KBM-7 (cell line): Measurements from ENCODE around the gene LIF.

ENCODE experiments used
- DNase-seq: peaks from one replicate; pipeline ENCODE4 v3.0.0-alpha.2; 2015
- in situ Hi-C: fragments of 300-500 bp; cut with MboI; formaldehyde crosslinking; loops from 2 replicates; pipeline ENCODE4 v1.14.3; 2020; ENCODE audit warnings: low sequenced_read_pairs, low pct_unique_long_range_greater_than_20kb, mixed read lengths

LIF gene

DNA sequence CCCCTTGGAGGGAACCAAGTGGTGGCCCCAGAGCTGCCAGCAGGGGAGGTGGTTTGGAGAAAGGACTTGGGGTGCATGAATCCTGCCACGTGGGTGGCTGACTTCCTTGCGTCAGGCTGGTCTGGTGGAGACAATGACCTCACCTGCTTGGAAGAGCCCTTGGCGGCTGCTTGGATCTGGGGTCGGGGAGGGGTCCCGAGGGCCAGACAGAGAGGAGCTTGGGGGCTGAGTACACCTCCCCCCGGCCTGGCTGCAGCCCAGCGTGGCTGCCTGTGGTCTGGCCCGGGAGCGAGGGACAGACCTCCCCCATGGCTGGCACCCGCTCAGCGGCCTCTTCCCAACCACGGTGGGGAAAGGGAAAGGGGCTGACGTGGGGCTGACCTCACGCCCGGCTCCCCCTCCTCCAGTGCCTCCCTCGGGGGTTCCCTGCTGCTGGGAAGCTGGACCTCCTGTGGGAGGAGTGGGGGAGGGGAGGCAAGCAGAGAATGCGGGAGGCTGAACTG lies 13.8 kb downstream of the LIF start:
- in situ Hi-C loops = no loop called here

DNA sequence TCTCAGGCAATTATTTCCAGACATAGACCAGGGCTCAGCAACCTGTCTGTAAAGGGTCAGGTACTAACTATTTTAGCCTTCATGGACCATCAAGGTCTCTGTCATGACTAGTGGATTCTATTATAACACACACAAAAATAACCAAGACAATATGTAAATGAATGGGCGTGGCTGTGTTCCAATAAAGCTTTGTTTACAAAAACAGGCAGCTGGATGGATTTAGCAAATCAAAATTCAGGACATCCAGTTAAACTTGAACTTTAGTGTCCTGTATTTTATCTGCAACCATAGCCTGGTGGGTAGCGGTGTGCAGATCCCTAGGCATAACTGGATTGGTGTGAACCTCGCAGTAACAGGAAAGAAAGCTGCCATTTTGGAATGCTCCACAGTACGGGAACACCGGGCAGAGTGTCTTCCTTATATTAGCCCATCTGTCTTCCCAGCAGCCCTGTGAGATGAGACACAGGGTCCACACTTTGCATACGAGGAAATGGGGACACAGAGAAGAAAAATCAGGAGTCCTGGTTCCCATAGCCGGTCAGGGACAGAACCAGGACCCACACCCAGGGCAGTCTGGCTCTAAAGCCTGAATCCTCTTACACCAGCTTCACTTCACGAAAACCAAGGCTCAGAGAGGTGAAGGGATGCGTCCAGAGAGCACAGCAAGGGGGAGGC lies 15.6 kb downstream of the LIF start:
- in situ Hi-C loops = no loop called here

More for the DNA sequence above, 13.8 kb downstream of the LIF start:
- DNase-seq = no peak

DNA sequence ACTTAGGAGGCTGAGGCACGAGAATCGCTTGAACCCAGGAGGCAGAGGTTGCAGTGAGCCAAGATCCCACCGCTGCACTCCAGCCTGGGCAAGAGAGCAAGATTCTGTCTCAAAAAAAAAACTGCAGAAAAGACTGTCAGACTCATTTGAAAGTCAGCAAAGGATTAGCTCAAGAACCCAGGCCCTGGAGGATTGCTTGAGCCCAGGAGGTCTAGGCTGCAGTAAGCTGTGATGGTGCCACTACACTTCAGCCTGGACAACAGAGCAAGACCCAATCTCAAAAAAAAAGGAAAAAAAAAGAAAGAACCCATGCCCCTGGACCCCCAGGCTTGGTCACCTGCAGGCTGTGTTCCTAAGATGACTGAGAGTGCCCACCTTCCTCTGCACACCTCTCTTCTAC lies 16.2 kb downstream of the LIF start:
- no peak for DNase-seq
- in situ Hi-C loops = no loop called here

More for the DNA sequence above, 15.6 kb downstream of the LIF start:
- no peak for DNase-seq

DNA sequence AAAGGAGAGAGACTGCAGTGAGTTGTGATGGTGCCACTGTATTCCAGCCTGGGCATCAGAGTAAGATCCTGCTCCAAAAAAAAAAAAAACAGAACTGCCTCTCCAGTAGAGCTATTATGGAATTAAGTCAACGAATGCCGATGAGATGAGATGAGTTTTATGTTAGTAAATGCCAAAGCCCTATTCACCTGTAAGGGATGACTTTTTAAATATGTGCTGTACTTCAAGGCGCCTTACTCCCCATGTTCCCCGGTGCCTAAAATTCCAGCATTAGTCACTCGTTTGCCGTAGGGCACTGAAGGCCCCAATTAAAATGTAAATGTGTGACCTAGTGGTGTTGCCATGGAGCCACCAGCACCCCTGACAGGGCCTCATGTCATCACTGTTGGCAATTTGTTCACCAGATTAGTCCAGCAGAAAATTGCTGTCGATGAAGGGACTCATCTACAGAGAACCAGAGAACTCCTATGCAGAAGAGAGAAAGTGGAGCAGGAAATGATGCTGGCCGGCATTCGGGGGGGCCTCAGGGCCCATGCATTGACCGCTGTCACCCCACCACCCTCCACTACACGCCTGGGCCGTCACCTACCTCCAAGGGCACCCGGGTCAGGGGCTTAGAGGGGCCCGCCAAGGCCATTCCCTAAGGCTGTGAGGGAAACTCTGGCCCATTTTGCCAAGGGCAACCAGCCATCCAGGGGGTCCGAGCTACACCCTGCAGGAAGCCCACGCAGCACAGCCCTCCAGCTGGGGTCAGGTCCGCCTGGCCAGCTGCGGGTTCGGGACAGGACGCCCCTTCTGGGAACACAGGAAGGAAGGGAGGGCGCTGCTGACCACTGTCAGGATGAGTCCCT lies 17.8 kb downstream of the LIF start:
- in situ Hi-C loops = no loop called here
- no peak for DNase-seq

- in situ Hi-C loops = no loop called here
- DNase-seq = no peak
These were observed 18.9 kb downstream of the LIF start for GRCh38 chr22:30227438-30228228.

DNA sequence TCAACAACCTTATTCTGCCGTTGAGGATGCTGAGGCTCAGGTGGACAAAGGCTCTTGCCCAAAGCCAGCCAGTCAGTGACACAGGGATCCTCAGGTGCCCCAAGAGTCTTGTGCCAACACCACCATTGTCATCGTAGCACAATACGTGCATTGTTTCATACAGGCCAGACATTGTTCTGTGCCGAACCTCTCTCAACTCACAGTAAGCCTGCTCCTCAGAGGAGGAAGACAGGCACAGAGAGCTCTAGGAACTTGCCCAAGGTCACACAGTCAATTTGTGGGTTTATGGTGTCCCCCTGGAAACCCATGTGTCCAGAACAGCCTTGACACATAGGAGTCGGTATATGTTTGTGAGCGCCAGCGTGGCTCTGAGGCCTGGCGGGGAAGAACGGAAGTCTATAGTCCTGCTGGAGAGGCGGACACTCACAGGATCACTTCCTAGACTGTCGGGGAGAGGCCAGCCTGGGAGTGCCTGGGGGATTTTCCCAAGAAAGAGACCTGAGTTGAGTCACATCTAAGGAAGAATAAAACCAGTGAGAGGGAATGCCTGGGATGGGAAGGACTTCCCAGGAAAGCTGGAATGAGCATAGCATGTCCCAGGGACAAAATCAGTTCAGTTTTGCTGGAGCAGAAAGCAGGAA lies 20.2 kb downstream of the LIF start:
- in situ Hi-C loops = no loop called here
- DNase-seq = no peak

- in situ Hi-C loops = no loop called here
- no peak for DNase-seq
These were observed 21.2 kb downstream of the LIF start for GRCh38 chr22:30225220-30225927.

DNA sequence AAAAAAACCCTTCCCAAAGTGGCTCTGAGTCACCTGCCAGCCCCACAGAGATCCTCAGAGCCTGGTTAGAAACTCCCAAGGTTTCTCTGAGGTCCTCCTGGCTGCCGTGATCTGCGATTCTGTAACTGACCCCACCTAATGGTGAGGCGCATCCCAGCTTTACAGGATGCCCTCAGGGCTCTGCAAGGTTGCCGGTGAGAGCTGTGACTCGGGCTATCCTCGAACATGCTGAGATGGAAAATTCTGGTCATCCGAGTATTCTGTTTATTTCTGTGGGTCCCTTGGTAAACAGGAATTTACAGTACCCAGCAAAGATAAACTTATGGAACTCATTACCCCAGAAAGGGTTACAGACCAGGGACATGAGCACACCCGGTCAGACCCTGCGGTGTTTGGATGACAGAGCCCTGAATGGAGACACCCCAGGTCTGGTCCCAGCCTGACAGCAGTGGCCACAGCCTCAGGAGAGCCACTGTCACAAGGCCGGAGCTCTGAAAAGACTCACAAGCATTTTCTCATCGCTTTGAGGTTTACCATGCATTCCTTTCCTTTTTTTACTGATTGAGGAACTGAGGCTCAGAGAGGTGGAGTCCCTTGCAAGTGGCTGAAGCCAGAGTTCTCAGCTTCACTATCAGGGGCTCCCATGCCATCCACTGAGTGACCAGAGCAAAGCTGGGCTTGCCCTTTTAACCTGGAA lies 22.2 kb downstream of the LIF start:
- in situ Hi-C loops = no loop called here
- no peak for DNase-seq

GRCh38 chr22:30223303-30223702 lies 23.3 kb downstream of the LIF start:
- no peak for DNase-seq
- in situ Hi-C loops = no loop called here

- in situ Hi-C loops = no loop called here
These were observed 24.2 kb downstream of the LIF start for GRCh38 chr22:30222321-30222720.

DNA sequence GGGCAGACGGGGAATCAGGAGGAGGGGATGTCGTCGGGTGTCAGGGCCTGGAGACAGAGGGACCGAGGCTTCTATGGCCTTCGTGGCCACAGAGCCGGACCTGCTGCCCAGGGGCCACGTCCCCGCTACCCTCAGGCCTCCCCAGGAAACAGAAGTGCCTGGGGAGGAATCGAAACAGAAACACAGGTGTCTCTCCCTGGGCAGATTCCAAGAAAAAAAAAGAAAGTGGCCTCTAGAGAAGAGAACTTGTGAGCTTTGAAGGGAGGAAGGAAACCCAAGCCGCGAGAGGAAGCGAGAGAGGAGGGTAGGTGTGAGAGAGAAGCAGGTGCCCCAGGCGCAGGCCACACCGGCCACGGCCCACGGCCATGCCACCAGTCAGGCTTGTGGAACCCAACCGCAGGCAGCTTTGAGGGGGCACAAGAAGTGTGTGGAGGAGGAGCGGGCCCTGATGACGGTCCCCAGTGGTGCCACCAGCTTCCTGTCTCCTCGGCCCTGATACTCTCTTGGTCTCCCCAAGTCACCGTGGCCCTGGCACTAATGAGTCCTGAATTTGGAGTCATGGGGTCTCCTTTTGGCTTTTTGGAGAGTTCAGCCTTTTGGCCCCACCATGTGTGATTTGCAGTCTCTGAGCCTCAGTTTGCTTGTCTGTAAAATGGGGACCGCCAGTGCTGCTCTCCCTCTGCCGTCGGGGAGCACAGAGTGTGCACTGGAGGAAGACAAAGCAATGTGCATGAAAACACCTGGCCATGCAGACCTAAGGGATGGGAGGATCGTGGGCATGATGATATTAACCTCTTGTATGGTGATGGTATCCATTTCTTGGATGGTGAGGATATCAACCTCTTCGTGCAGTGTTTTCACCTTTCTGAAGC lies 25.2 kb downstream of the LIF start:
- in situ Hi-C loops = no loop called here
- peak; percentile 54 for DNase-seq

More at GRCh38 chr22:30222321-30222720, 24.2 kb downstream of the LIF start:
- DNase-seq = no peak

- no peak for DNase-seq
- in situ Hi-C loops = no loop called here
These were observed 26.1 kb downstream of the LIF start for GRCh38 chr22:30220338-30221012.

- in situ Hi-C loops = no loop called here
- no peak for DNase-seq
These were observed 26.8 kb downstream of the LIF start for GRCh38 chr22:30219668-30220278.

DNA sequence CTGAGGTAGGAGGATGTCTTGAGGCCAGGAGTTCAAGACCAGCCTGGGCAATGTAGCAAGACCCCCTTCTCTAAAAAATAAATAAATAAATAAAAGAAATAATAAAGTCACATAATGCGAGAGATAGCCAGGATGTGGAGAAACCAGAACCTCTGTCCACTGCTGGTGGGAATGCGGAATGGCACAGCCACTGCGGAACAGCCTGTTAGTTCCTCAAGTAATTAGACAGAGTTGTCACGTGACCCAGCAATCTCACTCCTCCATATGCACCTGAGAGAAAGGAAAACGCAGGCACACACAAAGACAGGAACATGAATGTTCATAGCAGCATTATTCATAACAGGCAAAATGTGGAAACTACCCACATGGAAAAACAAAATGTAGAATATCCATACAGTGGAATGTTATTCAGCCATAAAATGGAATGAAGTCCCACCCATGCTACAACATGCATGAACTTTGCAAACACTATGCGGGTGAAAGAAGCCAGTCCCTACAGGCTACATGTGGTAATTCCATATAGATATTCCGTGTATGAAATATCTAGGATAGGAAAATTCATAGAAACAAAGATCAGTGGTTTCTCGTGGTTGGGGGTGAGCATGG lies 27.4 kb downstream of the LIF start:
- in situ Hi-C loops = no loop called here
- no peak for DNase-seq

- in situ Hi-C loops = no loop called here
- no peak for DNase-seq
These were observed 28.6 kb downstream of the LIF start for GRCh38 chr22:30217698-30218560.
